HG03064 (cell line): ENCODE results near the gene PTAFR.

Experiments
- ATAC-seq: cut with Tn5 transposase; IDR thresholded peaks from one replicate; pipeline ENCODE4 v1.9.1; 2021; ENCODE audit warnings: low read depth; ENCODE audit not compliant: unreplicated experiment

PTAFR gene

GRCh38 chr1:28126212-28126611 is 50.3 kb downstream of the PTAFR start:
- no peak for ATAC-seq

- ATAC-seq, result no peak
Observed at GRCh38 chr1:28123461-28123961, 53.0 kb downstream of the PTAFR start.

GRCh38 chr1:28122183-28122582 is 54.3 kb downstream of the PTAFR start:
- no peak for ATAC-seq

- ATAC-seq, result no peak
Observed at GRCh38 chr1:28119556-28119955, 56.9 kb downstream of the PTAFR start.

GRCh38 chr1:28118640-28119307 is 57.7 kb downstream of the PTAFR start:
- ATAC-seq, result no peak

GRCh38 chr1:28115267-28115666 is 61.2 kb downstream of the PTAFR start:
- no peak for ATAC-seq

- ATAC-seq, result no peak
Observed at GRCh38 chr1:28114844-28115243, 61.6 kb downstream of the PTAFR start.

- no peak for ATAC-seq
Observed at GRCh38 chr1:28113242-28113572, 63.3 kb downstream of the PTAFR start.

- ATAC-seq, result no peak
Observed at GRCh38 chr1:28112388-28113241, 63.9 kb downstream of the PTAFR start.

GRCh38 chr1:28111157-28111556 is 65.3 kb downstream of the PTAFR start:
- ATAC-seq, result no peak

- ATAC-seq, result no peak
Observed at GRCh38 chr1:28110555-28110954, 65.9 kb downstream of the PTAFR start.

GRCh38 chr1:28109639-28110038 is 66.9 kb downstream of the PTAFR start:
- no peak for ATAC-seq

GRCh38 chr1:28108001-28108400 is 68.5 kb downstream of the PTAFR start:
- no peak for ATAC-seq

- ATAC-seq, result no peak
Observed at GRCh38 chr1:28104866-28105467, 71.5 kb downstream of the PTAFR start.

- no peak for ATAC-seq
Observed at GRCh38 chr1:28102189-28102588, 74.3 kb downstream of the PTAFR start.

GRCh38 chr1:28099050-28099769 is 77.3 kb downstream of the PTAFR start:
- no peak for ATAC-seq
